ENCODE results near the gene ZNF536.

The ZNF536 gene

DNA sequence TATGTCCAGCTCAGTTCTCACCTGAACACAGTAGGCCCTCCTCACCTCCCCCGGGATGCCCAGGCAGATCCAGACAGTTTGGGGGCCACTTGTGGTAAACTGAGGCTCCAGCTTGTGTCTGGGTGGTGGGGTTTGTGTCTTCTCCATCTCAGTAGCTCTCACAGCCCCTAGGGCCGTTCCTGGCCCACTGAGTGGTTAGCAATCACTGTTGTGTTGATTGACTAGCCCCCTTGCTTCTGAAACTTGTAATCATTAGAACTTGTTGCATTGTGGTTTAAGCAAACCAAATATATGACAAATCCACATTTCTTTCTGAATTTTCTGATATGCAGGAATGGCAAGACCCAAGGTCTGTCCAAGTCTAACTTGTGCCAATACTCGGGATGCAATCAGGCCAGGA lies 13.9 kb upstream of the ZNF536 start:
- no peak for TF ChIP-seq CTCF (IDR thresholded peaks at IDR 0.05; ENCODE audit: control insufficient read depth, insufficient read depth, low read depth, low read length, missing control alignments)

GRCh38 chr19:30358821-30359580 lies 13.2 kb upstream of the ZNF536 start:
- no peak for TF ChIP-seq CTCF (IDR thresholded peaks at IDR 0.05; ENCODE audit: control insufficient read depth, insufficient read depth, low read depth, low read length, missing control alignments)
- no peak overlapping the region for H3K4me3 ChIP-seq (ENCODE audit: control insufficient read depth, low read depth, low read length)
- no peak for DNase-seq (ENCODE audit: low read depth)

More for the DNA sequence above, 13.9 kb upstream of the ZNF536 start:
- DNase-seq (ENCODE audit: low read depth), result no peak
- no peak overlapping the region for H3K4me3 ChIP-seq (ENCODE audit: control insufficient read depth, low read depth, low read length)

GRCh38 chr19:30359936-30360335 lies 12.2 kb upstream of the ZNF536 start:
- H3K4me3 ChIP-seq (ENCODE audit: control insufficient read depth, low read depth, low read length), result no peak overlapping the region
- TF ChIP-seq CTCF (IDR thresholded peaks at IDR 0.05; ENCODE audit: control insufficient read depth, insufficient read depth, low read depth, low read length, missing control alignments), result no peak
- DNase-seq (ENCODE audit: low read depth), result no peak

GRCh38 chr19:30360376-30361106 lies 11.6 kb upstream of the ZNF536 start:
- no peak for TF ChIP-seq CTCF (IDR thresholded peaks at IDR 0.05; ENCODE audit: control insufficient read depth, insufficient read depth, low read depth, low read length, missing control alignments)
- H3K4me3 ChIP-seq (ENCODE audit: control insufficient read depth, low read depth, low read length), result no peak overlapping the region
- no peak for DNase-seq (ENCODE audit: low read depth)

DNA sequence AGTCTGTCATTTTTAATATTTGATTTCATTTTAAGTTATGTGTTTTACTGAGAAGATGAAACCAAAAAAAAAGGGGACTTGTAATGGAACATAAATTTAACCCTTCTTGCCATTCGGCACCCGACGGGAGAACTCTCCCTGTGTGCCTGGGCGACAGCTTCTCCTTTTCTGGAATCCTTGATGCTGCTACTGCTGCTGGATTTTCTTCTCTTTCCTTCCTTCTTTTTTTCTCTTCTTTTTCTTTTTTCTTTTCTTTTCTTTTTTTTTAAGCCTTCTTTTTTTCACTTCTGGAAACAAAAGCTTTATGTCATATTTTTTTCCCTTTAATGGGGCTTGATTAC lies 11.1 kb upstream of the ZNF536 start:
- DNase-seq (ENCODE audit: low read depth), result no peak
- no peak for TF ChIP-seq CTCF (IDR thresholded peaks at IDR 0.05; ENCODE audit: control insufficient read depth, insufficient read depth, low read depth, low read length, missing control alignments)
- H3K4me3 ChIP-seq (ENCODE audit: control insufficient read depth, low read depth, low read length), result no peak overlapping the region

DNA sequence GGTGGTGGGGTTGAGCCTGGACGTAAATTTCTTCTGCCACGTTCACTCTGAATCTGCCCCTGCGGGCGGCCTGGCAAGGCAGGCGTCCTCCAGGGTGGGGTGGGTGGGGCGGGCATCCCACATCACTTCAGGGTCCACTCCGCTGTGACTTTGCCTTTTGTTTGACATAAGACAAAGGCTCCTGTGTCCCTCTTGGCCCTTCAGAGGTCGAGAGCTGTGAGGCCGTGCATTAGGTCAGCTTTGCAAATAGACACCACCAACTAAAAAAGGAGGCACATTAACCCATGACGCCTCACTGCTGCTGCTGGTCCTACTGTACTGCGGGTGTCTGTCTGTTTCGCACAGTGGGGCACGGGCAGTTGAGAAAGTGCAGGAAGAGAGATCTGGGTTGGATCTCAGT lies 10.5 kb upstream of the ZNF536 start:
- DNase-seq (ENCODE audit: low read depth), result no peak
- TF ChIP-seq CTCF (IDR thresholded peaks at IDR 0.05; ENCODE audit: control insufficient read depth, insufficient read depth, low read depth, low read length, missing control alignments), result no peak
- no peak overlapping the region for H3K4me3 ChIP-seq (ENCODE audit: control insufficient read depth, low read depth, low read length)
